GF-D8 (cell line): Measurements from ENCODE around the gene TP53I11.
A peak's percentile ranks its signal among the peaks of the same experiment; 100 is the strongest.

ENCODE experiments used
- DNase-seq: peaks from one replicate; lab custom pipeline; 2025; lab: John Stamatoyannopoulos, UW

Gene TP53I11

DNA sequence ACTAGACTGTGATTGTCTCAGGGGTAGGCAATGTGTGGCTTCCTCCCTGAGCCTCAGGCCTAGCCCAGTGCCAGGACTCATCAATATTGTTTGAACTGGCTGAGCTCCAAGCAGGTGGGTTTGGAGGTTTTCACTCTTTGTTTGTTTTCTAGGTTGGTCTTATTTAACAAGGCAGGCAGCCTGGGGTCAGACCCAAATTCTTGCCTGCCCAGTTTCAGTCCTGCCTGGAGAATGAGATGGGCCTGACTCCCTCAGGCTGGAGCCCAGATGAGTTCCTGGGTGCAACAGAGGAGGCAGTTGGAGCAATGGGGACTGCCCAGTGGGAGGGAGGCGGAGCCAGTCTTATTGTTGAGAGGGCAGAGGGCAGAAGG lies 28.3 kb upstream of the TP53I11 start:
- no peak for DNase-seq

DNA sequence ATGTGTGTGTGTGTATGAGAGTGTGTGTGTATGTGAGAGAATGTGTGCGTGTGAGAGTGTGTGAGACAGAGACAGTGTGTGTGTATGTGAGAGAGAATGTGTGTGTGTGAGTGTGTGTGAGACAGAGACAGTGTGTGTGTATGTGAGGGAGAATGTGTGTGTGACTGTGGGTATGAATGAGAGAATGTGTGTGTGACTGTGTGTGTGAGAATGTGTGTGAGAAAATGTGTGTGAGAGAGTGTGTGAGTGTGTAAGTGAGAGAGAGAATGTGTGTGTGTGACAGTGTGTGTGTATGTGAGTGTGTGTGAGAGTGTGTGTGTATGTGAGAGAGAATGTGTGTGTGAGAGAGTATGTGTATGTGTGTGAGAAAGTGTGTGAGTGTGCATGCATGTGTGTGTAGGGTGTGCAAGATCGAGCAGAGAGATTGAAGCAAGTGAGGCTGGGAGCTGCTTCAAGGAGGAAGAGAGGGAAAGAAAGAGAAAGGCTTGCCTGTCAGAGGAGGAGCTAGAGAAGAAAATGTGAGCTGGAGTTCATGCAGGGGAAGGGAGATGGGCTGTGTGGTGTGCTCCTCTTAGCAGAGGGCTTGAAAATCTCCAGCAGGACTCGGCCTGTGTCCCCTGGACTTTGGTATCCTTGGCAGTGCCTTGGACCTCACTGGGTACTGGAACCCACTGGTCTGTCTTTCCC lies 27.7 kb upstream of the TP53I11 start:
- no peak for DNase-seq

DNA sequence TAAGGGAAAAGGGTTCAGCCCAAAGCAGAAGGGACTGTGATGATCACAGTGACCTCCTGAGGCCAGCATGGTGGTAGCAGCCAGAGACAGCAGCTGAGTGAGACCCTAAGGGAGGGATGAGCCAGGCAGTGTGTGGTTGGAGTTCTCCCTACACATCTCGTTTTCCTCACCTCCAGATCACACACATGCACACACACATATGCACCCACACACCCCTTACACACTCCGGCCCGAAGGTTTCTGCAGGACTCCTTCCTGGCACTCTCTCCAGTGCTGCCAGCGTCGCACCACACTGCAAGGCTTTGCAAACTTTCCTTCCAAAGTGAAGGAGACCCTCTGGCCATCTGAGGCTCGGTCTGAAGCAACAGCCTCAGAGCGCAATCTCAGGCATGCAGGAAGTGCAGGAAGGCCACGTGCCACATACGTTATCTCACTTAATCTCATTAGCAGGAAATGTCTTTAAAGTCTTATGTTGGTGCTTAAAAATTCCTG lies 26.9 kb upstream of the TP53I11 start:
- no peak for DNase-seq

DNA sequence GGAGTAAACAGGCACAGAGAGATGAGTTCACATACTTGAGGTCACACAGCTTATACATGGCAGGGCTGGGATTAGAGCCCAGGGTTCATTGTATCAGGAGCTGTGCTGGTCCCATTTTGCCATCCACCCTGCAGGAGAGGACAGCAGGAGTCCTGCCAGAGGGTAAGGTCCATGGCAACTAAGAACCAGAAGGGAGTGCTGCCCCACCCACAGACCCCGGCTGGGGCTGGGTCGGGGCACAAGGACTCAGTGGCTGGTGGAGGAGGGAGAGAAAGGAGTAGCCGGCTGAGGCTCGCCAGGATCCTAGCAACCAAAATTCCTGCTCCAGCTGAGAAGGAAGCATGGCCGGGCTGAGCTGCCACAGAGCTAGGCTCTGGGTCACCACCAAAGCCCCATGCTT lies 25.9 kb upstream of the TP53I11 start:
- no peak for DNase-seq

DNA sequence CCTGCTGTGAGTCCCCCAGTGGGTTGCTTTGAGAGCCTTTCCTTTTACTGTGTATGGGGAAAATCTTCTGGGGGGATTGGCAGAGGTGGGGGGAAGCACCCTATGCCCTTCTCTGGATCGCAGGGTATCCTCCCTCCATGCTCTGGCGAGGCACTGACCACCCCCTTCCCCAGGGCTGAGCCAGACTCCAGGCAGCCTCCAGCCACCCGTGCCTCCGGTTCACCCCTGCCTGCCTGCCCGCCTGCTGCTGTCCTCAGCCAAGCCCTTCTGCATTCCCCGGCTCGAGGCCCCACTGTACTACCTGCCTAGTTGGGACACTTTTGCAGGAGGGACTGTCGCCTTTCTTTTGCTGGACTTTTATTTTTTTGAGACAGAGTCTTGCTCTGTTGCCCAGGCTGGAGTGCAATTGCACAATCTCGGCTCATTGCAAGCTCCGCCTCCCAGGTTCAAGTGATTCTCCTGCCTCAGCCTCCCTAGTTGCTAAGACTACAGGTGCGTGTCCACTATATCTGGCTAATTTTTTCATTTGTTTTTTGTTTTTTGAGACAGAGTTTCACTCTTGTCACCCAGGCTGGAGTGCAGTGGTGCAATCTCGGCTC lies 23.8 kb upstream of the TP53I11 start:
- no peak for DNase-seq

DNA sequence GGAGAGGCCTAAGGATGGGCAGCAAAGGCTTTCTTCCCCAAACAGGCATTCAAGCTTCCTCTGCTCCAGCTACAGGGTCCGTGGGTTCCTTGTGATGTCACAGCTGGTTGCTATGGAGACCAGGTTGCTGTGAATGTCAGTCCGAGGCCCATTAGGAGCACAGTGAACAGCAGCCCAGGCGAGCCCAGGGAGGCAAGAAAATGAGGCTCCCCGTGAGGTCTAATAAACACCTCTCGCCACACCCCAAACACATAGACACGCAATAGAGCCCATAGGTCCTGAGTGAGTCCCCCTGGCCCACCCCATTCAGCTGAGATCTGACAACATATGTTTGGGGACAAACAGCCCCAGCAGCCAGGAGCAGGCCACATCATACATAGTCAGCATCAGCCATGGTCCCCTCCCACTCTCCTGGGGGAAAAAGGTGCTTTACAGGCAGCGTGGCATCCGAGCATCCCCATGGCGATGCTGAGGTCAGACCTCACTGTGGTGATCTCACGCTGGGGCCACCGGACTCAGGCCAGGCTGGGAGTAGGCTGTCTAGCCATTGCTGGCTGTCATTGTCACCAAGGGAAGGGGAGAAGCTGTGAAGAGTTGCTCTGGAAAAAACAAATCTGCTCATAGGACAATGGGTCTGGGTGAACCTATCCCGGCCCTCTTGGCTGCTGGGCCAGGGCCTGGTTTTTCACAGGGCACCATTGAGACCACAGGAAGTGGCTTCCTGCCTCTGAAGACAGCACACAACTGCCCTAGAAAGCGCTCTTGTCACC lies 23.1 kb upstream of the TP53I11 start:
- DNase-seq: no peak

DNA sequence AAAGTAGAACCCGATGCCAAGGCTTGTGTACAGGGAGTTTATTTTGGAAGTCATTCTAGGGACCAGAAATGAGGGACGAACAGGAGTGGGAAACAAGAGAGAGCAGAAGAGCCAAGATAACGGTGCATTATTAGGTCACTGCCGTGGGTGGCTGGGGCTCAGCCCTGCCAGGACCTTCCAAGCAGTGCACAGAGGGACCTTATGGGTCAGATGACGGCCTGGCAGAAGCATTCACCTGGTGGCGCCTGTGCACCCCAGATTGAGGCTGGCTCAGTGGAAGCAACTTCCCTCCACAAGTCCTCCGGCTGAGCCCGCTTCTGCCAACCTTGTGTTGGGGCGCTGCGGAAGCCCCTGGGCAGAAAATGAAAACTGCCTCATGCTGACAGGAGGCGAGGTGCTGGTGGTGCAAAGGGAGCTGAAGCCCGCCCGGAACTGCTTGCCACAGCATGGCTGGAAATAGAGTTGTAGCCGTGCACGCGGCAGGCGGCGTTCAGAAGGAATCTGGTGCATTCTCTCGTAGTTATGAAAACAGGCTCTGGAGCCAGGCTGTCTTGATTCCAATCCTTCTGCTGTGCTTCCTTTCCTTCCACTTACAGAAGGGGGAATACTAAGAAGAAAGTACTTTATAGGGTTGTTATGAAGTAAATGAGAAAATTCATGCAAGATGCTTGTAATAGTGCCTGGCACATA lies 22.2 kb upstream of the TP53I11 start:
- no peak for DNase-seq

DNA sequence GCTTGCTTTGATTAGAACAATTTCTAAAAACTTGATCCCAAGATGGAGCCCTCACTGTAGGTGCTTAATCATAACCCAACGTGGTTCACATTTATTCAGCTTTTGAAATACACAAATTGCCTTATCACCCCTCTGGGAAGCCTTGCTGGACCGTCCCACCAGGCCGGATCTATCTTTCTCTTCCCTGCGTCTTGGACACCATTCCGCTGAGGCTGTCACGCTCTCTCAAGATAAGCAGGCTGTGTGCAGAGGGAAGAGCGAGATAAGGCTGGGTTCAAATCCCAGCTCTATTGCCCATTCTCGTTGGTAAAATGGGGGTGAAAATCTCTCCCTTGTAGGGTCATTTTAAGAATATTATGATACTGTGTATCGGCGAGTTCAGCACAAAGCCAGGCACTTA lies 20.5 kb upstream of the TP53I11 start:
- no peak for DNase-seq

DNA sequence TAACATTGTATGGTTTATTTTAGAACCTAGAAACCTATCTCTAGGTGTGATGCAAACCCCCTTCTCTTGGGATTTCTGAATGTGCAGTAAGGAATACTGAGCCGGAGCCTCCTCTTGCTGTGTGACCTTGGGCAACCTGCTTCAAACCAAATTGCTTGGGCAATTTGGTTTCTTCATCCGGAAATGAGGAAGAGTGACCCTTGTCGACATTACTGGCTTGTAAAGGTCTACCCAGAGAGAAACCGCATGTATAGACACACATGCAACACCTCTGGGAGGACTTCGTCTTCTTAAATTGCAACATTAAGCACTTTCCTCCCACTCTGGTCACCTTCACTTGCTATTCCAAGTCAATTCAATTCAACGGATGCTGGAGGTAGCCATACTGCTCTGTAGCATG lies 19.6 kb upstream of the TP53I11 start:
- peak; percentile 21 for DNase-seq

DNA sequence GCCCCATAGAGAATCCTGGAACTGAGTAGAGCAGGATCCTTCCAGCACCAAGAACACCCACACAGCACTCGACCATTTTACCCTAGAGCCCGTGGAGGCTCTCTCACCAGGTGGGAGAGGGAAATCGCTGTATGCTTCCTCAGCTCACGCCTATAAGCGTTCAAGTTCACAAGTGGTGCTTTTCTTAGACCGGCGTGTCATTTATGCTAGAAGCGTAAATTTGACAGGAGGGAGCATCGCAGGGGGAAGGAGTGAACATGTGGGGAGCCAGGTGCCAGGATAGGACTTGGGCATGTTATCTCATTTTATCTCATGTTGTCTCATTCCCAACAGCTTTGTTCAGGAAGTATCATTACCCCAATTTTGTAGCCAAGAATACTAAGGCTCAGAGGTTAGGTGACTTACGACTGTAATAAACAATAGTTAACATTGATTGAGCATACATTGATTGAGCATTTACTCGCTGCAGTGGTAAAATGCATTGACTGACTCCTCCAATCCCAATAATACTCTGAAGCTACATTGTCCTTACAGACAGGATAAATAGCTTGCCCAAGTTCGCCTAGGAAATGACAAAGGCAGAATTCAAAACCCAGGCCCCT lies 19.1 kb upstream of the TP53I11 start:
- DNase-seq: no peak

DNA sequence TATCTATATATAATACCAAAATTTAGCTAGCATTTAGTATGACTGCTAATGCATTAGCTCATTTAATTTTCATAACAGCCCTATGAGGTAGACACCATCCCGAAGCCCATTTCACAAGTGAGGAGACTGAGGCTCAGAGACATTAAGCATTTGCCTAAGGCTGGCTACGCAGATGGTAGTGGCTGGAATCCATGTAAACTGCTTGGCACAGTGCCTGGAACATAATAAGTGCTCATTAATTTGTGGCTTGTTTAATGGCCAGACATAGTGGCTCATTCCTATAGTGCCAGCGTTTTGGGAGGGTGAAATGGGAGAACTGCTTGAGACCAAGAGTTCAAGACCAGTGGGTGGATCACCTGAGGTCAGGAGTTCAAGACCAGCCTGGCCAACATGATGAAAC lies 17.8 kb upstream of the TP53I11 start:
- no peak for DNase-seq

DNA sequence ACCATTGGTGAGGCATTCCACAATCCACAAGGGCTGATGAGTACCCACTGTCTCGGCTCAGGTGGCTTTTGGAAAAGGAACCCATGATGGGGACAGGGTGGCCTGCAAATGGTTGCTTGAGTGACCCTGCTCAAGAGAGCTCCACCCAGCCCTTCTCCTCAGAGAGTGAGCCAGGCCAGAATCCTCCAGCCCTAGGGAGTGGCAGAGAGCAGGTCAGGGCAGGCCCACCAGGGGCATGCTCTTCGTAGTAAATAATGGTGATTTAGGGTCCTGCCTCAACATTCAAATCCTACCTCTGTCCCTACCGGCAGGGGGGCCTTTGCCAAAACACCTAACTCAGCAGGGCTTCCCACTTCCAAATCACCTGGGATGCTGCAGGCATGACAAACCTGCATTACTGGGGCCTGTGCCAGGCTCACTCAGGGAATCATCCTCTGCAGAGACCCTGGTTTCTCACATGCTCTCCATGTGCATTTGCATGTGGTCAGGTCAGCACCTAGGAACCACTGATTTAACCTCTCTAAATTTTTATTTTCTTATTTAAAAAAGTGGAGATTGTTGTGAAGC lies 17.3 kb upstream of the TP53I11 start:
- DNase-seq: no peak

DNA sequence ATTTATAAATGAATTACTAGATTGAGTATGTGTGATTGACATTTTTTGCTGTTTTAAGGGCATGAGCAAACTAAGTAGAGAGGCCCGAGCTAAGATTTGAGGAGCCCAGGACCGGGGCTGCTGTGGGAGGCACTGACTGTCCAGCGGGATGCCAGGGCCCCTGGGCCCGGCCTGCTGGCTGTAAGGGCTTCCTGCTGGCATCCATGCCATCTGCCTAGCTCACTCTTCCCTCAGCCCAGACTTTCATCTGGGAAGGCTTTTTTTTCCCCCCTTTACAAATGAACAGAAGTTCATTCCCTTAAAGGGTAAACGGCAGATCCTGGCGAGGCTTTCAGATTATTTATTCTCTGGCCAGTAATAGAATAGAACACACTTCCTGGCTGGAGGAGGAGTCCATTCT lies 16.0 kb upstream of the TP53I11 start:
- no peak for DNase-seq

DNA sequence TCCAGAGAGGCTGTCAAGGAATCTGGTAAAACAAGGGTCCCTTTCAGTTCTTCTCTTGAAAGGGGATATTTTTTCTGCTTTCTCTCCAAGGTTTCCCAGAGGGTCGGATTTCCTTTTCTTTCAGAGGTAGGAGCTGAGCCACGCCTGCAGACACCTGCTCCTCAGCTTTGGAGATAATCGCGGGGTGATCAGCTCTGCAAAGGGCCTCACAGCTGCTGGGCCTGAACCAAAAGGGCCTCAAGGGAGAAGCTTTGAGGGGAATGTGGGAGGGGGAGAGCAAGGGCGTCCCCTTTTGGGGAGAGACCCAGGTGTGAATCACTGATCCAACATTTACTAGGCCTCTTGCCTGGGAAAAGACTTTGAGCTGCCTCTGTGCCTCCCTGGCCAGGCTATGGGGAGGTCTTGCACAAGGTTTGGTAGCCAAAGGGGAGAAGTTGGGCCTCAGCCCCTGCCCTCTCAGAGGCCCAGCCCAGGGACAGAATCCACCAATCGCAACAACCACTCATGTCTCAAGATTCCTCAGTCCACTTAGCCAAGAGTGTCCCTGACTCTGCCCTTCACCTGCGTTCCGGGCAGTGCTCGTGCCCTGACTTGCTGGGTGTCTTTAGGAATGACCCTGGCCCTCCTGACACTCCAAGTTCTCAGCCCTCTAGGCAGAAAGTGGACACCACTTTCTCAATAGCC lies 14.0 kb upstream of the TP53I11 start:
- no peak for DNase-seq

DNA sequence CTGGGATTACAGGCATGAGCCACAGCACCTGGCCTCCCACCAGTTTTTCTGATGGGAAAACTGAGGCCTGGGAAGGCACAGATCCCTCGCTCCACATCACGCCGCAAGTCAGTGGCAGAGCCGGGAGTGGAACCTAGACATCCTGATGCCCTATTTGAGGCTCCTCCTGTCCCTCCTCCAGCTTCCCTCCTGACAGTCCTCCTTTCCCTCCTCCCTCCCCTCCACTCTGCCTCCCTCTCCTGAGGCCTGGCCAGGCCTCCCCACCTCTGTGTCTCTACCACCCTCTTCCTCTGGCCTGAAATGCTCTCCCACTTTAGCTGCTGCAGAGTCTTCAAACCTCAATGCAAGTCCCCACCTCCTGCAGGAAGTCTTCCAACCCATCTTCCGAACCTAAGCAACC lies 13.3 kb upstream of the TP53I11 start:
- DNase-seq: no peak

DNA sequence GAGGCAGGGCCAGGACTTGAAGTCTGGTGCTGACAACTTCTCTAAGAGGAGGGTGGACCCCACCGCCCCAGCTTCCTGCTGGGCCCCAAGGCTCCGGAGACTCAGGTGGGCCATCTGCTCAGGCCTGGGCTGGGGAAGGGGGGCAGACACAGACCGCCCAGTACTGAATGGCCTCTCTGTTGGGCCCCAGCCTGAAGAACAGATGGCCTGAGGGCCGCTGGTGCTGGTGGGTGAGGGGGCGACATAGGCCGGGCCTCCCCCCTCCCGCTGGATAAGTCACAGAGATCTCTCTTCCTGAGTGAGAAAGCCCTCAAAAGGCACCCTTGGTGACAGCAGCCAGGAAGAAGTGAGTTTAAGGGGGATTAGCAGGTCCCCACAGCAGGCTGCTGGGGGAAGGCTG lies 12.5 kb upstream of the TP53I11 start:
- no peak for DNase-seq

DNA sequence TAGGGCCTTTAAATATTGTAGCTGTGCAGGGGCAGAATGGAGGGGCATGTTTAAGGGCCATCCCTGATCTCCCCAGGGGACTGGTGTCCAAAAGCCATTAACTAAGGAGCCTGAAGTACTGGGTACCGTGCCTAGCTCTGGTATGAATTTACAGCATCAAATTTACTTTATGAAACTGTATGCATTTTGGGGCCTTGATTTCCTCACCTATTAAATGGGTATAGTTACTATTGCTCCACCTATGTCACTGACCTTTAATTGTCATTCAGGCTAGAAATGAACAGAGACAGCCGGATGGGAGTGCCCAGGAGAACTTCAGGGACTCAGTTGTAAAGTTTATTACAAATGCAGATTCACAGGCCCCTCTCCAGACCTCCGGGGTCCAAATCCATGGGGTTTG lies 11.8 kb upstream of the TP53I11 start:
- no peak for DNase-seq

DNA sequence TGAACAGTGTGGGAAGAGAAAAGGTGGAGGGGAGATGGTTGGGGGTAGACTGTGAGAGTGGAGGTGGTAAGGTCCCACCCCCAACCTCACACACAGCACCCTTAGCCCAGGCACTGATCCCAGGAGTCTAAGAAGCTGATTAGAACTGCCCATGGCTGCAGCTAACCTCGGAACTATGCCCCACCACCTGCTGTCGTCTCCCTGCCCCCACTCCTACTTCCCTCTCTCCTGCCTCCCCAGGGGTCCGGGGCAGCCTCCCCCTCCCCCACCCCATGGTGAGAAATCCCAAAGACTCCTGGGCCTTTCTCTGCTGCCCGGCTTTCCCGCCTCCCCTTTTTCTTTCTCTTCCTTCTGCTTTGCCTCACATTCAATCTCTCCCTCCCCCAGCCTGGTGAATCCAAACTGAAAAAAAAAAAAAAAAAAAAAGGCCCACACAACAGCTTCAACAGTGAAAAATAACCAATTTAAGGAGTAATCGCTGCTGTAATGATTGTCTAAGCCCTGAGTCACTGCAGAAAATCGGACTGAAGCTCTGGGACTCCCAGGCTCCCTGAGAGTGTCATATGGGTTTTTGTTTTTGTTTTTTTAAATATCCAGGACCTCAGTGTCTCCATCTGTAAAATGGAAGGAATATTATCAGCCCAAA lies 9.6 kb upstream of the TP53I11 start:
- DNase-seq: no peak

DNA sequence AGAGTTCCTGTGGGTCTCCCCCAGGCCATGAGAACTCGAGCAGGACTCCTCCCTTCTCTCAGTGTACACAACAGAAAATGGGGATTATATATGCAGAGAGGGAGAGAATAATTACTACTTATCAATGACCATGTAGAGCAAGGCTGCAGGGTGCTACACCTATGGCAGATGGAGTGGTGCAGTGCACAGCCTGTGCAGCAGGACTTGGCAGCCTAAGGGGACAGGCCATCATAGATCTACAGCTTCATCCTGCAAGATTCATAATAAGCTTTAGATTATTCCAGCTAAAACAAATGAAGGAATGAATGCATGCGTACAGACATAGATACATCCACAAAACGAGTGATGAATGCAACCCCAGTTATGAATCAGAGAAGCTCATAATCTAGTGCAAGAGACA lies 8.4 kb upstream of the TP53I11 start:
- no peak for DNase-seq

DNA sequence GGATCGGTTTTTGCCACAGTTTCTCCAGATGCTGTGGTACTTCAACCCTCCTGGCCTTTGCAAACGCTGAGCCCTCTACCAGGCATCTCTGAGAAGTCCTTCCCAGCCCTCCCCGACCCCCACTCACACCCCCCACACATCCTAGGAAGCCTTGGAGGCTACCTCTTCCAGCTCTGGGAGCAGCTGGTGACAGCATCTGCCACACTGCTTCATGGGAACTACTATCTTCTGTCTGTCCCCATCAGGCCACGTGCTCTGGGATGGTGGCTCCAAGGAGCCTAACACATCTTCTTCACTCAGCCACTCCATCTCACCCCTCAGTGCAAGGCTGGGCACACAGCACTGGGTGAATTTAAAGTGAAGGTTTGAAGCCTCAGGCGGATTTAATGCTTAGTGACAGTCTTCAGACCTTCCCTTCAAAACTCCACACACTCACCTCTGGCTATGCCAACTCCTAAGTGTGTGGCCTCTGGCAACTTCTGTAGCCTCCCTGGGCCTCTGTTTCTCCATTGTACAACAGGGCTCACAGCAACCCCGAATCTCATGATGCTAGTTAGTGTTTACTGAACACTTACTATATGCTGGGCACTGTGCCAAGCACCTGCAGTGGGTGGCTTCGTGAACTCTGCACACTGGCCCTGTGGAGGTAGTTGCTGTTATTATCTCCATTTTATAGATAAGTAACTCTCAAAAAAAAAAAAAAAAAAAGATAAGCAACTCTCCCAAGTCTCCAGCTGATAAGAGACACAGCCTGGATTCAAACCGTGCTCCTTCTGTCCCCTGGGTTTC lies 7.3 kb upstream of the TP53I11 start:
- no peak for DNase-seq
